ENCODE data around the gene HPS6.

Gene HPS6

DNA sequence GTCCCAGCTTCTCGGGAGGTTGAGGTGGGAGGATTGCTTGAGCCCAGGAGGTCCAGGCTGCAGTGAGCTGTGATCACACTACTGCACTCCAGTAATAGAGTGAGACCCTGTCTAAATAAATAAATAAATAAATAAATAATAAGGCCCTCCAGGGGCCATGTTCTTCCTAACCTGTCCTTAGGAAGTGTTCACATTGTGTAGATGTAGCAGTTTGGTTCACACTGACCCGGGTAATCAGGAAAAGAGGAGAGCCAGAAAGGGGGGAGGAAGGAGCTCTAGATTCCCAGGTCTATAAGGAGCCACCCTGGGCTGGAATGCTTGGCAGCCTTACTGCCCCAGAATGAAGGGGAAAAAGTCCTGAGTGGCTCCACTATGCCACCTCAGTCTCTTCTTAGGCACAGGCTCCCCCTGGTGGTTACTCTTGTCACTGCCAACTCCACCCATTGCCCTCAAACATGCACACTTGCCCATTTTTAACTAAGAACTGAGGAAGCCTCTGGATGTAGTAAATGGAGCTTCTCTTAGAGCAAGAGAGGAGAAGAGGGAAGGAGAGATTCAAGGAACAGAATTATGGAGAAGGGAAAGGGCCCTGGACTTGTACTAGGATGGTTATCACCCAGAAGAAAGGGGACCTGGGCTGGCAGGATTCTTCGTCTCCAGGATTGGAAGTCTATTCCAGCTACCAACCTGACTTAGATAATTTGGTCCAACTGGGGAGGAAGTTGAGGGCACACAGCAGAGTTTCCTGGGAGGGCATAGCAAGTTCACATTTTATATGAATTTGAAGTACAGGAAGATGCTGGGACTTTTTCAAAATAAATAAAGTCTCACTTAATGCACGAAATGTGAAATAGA is 7.8 kb downstream of the HPS6 start:
- peak; percentile 58 for DNase-seq

DNA sequence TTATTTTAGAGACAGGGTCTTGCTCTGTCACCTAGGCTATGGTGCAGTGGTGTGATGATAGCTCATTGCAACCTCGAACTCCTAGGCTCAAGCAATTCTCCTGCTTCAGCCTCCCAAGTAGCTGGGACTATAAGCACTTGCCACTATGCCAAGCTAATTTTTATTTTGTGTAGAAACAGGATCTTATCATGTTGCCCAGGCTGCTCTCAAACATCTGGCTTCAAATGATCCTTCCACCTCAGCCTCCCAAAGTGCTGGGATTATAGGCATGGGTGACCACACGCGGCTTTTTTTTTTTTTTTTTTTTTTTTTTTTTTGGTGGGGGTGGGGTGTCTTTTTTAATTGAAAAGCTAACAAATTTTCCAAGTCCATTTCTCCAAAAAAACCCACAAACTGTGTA is 18.4 kb downstream of the HPS6 start:
- no peak for DNase-seq

DNA sequence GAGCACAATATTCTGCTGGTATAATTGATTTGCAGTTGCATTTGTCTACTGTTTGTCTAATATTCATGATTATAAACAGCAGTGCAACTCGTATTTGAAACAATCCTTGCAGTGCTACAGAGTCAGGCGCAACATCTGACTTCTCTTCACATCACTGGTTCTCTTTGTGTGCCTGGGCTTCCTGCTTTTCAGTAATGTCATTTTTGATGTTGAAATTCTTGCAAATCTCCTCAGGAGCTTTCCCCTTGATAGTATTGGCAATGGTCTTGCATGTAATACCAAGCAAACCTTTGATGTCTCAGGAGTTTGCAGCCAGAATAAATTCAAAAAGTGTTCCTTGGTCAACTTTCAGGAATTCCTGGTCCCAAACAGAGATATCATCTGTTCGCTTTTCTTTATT is 20.2 kb downstream of the HPS6 start:
- no peak for DNase-seq

DNA sequence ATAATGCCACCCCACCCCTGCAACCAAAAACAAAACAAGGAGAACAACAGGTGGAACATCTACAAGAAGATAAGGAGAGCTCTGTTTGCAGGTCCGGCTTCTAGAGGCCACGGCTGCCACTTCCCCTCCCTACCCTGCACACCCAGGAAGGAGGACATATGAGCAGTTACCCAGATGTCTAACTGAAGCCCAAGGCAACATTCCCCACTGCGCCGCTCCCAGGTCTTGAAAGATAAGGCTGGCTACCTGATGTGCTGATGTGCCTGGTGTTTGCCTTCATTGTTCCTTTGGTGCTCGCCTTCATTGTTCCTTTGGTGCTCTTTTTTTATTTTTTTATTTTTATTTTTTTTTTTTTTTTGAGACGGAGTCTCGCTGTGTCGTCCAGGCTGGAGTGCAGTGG is 21.0 kb downstream of the HPS6 start:
- DNase-seq: no peak

DNA sequence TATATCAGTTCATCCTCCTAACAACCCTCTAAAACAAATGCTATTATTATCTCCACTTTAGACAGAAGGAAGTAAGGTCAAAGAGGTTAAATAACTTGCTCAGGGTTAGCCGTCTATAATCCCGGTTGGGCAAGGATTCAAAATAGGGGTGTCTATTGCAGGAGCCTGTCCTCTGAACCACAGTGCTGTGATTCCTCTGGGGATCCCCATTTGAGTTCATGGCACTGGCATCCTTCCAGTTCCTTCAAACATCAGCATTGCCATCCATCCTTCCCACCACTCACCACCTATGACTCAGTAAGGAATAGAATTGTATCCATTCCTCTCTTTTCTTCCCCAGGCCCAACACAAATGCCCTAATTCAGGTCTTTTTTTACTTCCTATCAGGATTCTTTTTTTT is 25.6 kb downstream of the HPS6 start:
- DNase-seq: no peak

DNA sequence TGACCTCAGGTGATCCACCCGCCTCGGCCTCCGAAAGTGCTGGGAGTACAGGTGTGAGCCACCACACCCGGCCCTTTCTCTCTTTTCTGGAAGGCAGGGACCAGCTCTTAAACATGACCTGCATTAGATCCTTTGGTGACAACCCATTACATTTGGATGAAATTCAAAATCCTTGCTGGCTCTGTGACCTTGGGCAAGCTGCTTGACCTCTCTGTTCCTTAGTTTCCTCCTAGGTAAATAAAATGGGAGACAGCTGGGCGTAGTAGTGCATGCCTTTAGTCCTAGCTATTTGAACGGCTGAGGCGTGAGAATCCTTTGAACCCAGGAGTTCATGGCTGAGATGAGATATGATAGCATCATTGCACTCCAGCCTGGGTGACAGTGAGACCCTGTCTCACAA is 31.3 kb downstream of the HPS6 start:
- no peak for DNase-seq

DNA sequence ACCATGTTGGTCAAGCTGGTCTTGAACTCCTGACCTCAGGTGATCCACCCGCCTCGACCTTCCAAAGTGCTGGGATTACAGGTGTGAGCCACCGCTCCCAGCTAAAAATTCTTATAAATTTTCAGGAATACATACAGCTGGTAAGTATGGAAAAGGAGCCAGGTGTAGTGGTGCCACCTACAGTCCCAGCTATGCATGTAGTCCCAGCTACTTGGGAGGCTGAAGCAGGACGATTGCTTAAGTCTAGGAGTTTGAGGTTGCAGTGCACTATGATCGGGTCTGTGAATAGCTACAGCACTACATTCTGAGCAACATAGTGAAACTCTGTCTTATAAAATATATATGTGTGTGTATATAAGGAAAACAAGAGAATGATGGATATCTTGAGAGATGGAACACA is 36.0 kb downstream of the HPS6 start:
- DNase-seq: no peak

DNA sequence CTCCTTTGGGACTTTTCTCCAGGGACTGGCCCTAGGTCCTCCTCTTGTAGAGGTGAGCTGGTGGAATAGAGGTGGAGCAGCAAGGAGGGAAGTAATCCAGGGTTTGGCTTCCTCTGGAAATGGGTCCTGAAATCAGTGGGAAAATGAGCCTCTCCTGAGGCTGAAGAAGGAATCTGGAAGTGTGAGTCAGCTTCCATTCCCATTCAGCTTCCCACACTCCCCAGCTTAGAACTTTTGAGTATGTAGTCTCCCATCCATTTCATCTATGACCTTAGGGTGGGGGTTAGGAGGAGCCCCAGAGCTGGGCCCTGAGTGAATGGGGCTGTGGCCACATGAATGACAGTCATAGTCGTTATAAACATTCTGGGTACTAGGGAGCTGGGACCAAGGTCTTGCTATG is 37.3 kb downstream of the HPS6 start:
- no peak for DNase-seq

DNA sequence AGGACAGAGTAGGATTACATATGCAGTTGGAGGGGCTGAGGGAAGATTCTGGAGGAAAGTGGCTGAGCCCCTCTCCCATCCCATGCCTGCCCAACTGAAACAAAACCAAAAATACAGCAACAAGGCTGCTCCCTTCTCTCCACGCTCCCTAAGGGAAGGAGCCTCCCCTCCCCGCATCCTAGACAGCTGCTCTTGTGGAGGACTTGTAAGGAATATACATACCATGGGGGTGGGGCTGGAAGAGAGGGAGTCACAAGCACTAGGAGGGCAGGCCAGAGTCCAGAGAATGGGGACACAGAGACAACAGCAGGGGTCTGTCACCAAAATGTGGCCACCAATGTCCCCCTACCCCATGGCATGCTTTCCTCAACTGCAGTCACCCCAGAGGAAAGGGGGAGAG is 41.8 kb downstream of the HPS6 start:
- DNase-seq: no peak

DNA sequence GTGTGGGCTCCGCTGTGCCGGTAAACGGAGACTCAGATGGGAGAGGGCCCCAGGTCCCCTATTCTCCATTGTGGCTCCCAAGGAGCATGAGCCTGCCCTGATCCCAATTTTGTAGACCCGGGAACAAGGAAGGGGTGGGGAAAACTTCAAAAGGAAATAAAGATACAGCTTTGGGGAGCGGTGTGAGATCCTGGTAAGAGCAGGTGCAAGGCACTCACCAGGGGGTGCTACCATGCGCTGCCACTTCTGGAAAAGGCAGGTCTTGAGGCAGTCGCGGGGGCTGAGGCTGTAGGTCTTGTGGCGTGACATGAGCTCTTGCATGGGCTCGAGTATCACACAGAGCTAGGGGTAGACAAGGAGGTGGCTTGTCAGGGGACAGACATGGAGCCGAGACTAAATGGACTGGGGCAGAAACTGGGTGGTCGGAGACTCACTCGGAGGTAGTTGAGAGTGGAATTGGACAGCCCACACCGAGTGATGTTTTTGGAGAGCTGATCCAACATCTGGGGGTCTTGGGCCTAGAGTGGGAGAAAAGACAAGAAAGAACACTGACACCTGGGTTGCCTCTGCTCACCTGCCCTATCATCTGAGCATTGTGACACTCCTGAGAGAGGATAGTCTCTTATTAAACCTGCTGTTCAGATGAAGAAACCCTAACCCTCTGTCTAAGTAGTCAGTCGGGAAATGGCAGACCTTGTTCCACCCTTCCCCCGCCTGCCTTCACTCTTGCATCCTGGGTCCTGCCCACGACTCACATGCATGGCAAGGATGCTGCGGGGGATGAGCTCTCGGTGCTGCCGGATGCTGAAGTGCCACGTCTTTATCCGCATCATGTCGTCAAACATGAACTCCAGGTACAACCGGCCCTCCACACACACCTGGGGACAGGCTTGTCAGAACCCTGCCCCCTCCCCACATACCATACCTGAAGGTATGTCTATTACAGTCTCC is 44.3 kb downstream of the HPS6 start:
- DNase-seq: no peak

DNA sequence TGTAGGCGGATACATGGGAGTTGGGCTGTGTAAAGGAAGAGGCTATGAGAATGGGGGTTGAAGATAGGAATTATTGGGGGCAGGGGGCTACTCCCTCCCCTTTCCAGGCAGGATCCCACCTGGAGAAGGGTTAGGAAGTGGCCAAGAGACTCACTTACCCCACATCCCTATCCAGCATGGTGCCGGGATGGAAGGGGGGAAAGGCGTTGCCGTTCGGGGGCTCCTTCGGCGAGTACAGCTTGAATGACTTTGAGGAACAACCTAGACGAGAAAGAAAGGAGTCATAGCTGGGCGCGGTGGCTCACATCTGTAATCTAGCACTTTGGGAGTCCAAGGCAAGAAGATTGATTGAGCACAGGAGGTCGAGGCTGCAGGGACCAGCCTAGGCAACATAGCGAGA is 46.1 kb downstream of the HPS6 start:
- DNase-seq: no peak

DNA sequence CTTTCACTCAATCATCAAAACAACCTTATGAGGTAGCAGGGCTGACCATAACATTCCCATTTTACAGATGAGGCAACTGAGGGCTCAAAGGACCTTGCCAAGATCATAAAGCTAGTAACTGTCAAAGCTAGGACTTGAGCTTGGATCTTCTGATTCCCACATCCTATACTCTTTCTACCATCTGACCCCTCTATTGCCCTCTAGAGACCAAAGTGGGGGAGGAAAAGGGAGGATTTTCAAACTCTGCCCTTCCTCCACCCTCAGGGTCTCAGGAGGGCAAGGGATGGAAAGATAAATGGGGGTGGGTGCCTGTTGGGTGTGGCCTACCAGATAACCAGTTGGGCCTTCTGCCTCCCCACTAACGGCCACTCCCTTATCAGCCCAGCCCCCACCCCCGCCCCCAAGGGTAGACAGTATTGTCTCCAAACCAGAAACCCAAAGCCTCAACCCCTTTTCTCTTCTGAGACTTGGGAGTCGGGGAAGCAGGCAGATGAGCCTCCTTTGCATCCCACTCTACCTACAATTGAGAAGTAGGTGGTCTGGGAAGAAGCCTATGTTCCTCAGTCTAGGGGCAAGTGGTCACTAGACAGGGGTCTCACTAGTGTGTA is 47.2 kb downstream of the HPS6 start:
- no peak for DNase-seq

DNA sequence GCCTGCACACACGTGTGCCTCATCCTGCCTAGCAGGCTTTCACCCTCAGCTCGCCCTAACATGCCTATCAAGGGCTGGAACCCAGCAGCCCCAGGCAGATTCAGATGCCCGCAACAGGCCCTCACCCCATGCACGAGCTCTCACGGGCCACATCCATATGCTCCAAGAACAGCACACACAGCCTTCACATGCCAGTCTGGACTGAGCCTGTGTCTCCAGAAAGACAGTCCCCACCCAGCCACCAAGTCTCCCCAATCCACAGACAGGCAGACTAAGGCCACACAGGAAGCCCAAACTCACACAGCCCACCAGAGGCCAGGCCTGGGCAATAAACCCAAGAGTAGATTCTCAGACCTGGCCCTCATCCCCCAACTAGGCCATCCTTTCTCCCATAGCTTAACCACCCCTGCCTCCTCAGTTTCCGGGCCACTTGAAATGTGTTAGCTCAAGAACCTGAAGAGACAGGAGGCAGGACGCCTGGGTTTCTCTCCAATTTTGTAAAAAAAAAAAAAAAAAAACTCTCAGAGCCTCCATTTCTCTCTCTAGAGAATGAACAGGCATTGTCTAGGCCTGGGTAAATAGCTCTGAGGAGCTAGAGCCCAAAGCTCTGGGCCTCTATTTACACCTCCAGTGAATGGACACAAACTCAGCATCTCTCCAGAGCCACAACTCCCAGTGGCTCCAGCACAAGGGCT is 48.3 kb downstream of the HPS6 start:
- no peak for DNase-seq

DNA sequence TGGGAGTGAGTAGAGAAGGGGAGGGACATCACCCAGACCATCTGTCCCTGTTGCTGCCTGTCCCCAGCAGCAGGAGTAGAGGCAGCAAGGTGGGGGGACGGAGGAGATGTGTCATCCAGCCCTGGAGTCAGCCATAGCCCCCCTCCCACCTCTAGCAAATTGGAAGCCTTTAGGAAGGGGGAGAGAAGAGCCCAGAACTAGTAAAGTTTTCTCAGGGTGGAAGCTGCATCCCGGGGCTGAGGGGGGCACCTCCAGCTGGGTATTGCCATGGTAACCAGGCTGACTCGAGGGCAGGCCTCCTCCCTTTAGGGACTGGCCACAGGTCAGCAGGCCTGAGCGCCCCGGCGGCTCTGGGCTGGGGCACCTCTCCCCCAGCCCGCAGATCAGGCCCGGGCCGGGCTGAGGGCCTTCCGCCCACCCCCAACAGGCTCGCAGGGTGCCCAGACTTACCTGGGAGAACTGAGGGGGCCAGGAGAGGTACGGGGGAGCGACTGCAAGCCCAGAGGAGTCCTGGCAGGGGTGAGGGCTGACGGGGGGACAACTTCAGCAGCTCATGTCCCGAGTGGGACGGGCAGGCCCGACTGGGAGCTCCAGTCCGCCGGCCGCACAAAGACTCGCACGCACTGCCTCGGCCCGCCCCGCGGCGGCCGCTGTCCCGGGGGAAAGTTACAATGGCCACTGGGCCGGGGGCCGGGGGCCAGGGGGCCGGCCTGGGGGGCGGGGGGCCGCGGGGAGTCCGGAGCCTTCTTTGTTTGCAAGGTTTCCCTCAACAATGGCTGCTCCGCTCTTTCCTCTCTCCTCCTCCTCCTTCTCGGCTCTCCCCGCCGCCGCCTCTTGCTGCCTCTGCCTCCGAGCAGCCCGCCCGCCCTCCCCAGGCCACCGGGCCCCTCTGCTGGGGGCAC is 49.1 kb downstream of the HPS6 start:
- no peak for DNase-seq

DNA sequence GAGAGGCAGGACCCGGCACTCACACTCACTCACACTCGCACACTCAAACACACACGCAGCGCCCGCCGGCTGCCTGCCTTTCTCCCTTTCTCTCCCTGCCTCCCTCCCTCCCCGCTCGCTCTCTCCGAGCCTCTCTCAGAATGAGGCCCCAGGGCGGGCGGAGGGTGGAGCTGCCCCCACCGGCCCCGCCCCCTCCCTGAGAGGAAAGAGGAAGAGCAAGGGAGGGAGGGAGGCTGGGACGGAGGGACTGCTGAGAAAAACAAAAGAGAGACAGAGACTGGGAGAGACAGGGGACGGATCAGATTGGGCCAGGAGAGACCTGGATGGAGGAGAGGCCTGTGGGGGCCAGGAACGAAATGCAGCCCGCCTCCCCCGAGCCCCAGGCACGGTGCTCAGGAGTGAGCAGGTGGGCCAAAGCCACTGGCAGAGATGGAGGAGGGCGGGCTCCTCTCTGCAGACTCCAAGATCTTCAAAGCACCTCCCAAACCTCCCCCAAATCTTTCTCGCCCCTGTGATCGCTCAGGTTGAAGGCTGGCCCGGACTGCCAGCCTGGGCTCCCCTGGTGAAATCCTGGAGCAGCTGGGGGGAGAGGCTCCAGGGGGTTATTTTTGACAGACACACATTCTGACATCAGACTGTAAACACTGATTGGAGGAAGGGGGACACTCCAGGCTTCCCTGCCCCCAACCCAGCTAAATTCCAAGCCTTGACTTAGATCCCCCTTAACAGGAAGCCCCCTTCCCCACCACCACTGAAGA is 49.9 kb downstream of the HPS6 start:
- DNase-seq: peak; percentile 66

DNA sequence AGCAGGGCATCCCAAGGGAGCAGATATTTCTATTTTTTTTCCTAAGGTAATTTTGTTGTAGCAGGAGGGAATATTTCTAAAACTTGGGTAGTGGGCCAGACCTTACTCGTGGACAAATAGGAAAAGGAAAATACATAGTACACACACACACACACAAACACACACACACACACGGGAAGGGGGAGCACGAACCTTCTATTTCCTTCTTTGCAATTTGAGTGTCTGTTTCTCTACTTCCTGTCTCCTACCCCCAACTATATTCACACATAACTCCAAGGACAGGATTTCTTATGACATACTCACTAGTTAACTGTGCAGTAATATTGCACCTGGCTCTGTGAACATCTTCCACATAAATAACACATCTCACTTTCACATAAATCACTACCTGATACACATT is 50.6 kb downstream of the HPS6 start:
- DNase-seq: no peak

DNA sequence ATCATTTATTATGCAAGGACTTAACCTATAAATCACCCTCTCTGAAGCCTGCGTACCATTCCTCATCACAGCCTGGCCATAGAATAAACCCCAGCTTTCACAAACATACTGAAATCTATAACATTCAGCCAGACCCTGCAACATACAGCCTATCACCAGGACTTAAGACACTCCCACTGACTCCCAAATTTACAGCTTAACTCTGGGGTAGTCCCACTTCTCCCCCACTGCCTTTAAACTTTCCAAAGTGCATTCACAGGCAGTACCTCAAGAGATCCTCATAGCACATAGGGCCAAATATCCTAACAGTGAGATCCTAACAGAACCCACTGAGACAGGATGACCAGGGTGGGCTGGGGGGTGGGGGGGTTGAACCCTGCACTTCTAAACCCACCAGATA is 51.5 kb downstream of the HPS6 start:
- no peak for DNase-seq
